Activated naive CD8-positive, alpha-beta T cell treated with anti-CD3 and anti-CD28 coated beads, Interleukin-2, amount 50 U/mL, for 24 hours (primary cell): ENCODE measurements around the gene PGLYRP3.
A peak's percentile ranks its signal among the peaks of the same experiment; 100 is the strongest.
"Not testable (repeated sequence)": the region's sequence is repeated elsewhere in the genome, so short reads cannot be mapped to it uniquely, and the experiment has no call there.

Experiments used
- ATAC-seq: fragments of 150-1000 bp; cut with Tn5 transposase; one replicate; pipeline ENCODE4 v1.10.0; 2021
- DNase-seq: peaks from one replicate; pipeline ENCODE4 v3.0.0; 2021
- H3K27ac Mint-ChIP-seq: one replicate; pipeline ENCODE4 v1.8.0; 2021; ENCODE audit warnings: mild to moderate bottlenecking, mixed read lengths
- H3K27me3 Mint-ChIP-seq: one replicate; pipeline ENCODE4 v1.8.0; 2021; ENCODE audit warnings: mixed read lengths
- H3K36me3 Mint-ChIP-seq: one replicate; pipeline ENCODE4 v1.8.0; 2021; ENCODE audit warnings: low read depth, mixed read lengths
- H3K4me1 Mint-ChIP-seq: one replicate; pipeline ENCODE4 v1.8.0; 2021; ENCODE audit warnings: mixed read lengths
- H3K4me3 Mint-ChIP-seq: one replicate; pipeline ENCODE4 v1.8.0; 2021; ENCODE audit warnings: mild to moderate bottlenecking, moderate library complexity, mixed read lengths
- H3K9me3 Mint-ChIP-seq: one replicate; pipeline ENCODE4 v1.8.0; 2021; ENCODE audit warnings: mixed read lengths

The PGLYRP3 gene

GRCh38 chr1:153353226-153353947 is 40.6 kb upstream of the PGLYRP3 start:
- Mint-ChIP-seq H3K4me3 (no peak overlapping the region), H3K36me3 (no peaks in the 10 kb centered on the region), H3K27me3 (peaks cover 21% of the 10 kb centered on the region), H3K27ac (no peak overlapping the region), H3K4me1 (peaks cover 6% of the 10 kb centered on the region), H3K9me3 (no peaks in the 10 kb centered on the region)
- no peak for ATAC-seq
- no peak for DNase-seq

DNA sequence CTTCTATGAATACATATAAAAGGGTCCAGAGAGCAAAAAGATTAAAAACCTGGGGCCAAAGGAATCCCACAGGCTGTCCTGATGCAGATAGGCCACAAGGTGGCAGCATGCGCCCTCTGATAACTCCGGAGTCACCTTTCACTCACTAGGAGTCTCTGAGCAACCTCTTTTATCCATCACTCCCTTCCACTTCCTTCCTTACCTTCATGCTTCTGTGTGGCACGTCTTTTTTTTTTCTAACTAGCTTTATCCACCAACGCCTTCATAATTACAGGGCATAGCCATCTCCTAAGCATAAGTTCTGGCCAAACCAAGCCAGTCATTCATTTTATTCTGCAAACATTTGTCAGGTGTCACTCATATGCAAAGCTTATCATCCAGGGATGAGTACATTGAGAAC is 39.8 kb upstream of the PGLYRP3 start:
- Mint-ChIP-seq H3K27ac (no peak overlapping the region), H3K9me3 (no peaks in the 10 kb centered on the region), H3K4me3 (no peak overlapping the region), H3K36me3 (no peaks in the 10 kb centered on the region), H3K4me1 (no peaks in the 10 kb centered on the region), H3K27me3 (peaks cover 25% of the 10 kb centered on the region)
- no peak for ATAC-seq
- DNase-seq, result peak; percentile 67

- Mint-ChIP-seq H3K4me3 (no peak overlapping the region), H3K9me3 (no peaks in the 10 kb centered on the region), H3K36me3 (no peaks in the 10 kb centered on the region), H3K27me3 (peaks cover 27% of the 10 kb centered on the region), H3K4me1 (peaks cover 13% of the 10 kb centered on the region), H3K27ac (no peak overlapping the region)
- DNase-seq (no peak), ATAC-seq (no peak)
Observed at GRCh38 chr1:153350321-153350957, 37.7 kb upstream of the PGLYRP3 start.

- Mint-ChIP-seq H3K27me3 (peaks cover 27% of the 10 kb centered on the region), H3K9me3 (no peaks in the 10 kb centered on the region), H3K27ac (no peak overlapping the region), H3K4me1 (peaks cover 20% of the 10 kb centered on the region), H3K36me3 (no peaks in the 10 kb centered on the region), H3K4me3 (no peak overlapping the region)
- DNase-seq (no peak), ATAC-seq (no peak)
Observed at GRCh38 chr1:153349363-153350320, 36.9 kb upstream of the PGLYRP3 start.

- ATAC-seq, result no peak
- Mint-ChIP-seq H3K9me3 (no peaks in the 10 kb centered on the region), H3K36me3 (no peaks in the 10 kb centered on the region), H3K4me3 (no peak within 1 kb of the TSS), H3K4me1 (peaks cover 22% of the 10 kb centered on the region), H3K27ac (no peak within 1 kb of the TSS), H3K27me3 (peaks cover 29% of the 10 kb centered on the region)
- DNase-seq, result no peak
Observed at GRCh38 chr1:153348511-153349362, 36.0 kb upstream of the PGLYRP3 start, which contains the start of gene PGLYRP4. TSS of gene PGLYRP4 (minus strand) at chr1:153348841. CDS start at chr1:153347932, 909 bp downstream.

GRCh38 chr1:153347856-153348255 is 35.1 kb upstream of the PGLYRP3 start:
- Mint-ChIP-seq H3K27ac (no peak overlapping the region), H3K4me3 (no peak overlapping the region), H3K9me3 (no peaks in the 10 kb centered on the region), H3K4me1 (peaks cover 25% of the 10 kb centered on the region), H3K36me3 (no peaks in the 10 kb centered on the region), H3K27me3 (peaks cover 24% of the 10 kb centered on the region)
- DNase-seq (no peak), ATAC-seq (no peak)

- Mint-ChIP-seq H3K27me3 (peaks cover 27% of the 10 kb centered on the region), H3K4me1 (peaks cover 25% of the 10 kb centered on the region)
- ATAC-seq, DNase-seq, H3K27ac Mint-ChIP-seq, H3K9me3 Mint-ChIP-seq, H3K36me3 Mint-ChIP-seq, H3K4me3 Mint-ChIP-seq: not testable (repeated sequence)
Observed at GRCh38 chr1:153347049-153347448, 34.3 kb upstream of the PGLYRP3 start.

GRCh38 chr1:153346077-153346723 is 33.4 kb upstream of the PGLYRP3 start:
- Mint-ChIP-seq H3K4me1 (peaks cover 25% of the 10 kb centered on the region), H3K27ac (no peak overlapping the region), H3K4me3 (no peak overlapping the region), H3K9me3 (no peaks in the 10 kb centered on the region), H3K27me3 (peaks cover 27% of the 10 kb centered on the region), H3K36me3 (no peaks in the 10 kb centered on the region)
- no peak for DNase-seq
- ATAC-seq, result no peak

GRCh38 chr1:153345187-153346076 is 32.7 kb upstream of the PGLYRP3 start:
- peaks cover 25% of the 10 kb centered on the region for H3K4me1 Mint-ChIP-seq
- peaks cover 22% of the 10 kb centered on the region for H3K27me3 Mint-ChIP-seq

DNA sequence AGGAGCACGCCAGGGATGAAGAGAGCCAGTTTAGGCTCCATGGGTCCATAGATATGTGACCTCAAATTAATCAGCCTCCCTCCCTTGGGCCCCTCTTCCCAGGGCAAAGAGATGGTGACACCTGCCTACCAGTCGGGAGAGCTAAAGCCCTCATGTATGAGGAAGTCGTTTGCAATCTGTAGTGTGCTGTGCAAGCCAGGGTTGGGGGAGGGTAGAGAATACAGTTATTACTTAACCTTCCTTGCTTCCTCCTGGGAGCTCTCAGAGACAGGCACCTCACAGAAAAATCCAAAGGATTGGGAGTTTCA is 31.9 kb upstream of the PGLYRP3 start:
- Mint-ChIP-seq H3K4me3 (no peak overlapping the region), H3K27ac (no peak overlapping the region)

More at GRCh38 chr1:153345187-153346076, 32.7 kb upstream of the PGLYRP3 start:
- Mint-ChIP-seq H3K4me3 (no peak overlapping the region), H3K9me3 (no peaks in the 10 kb centered on the region), H3K27ac (no peak overlapping the region), H3K36me3 (no peaks in the 10 kb centered on the region)
- ATAC-seq (peak; percentile 55), DNase-seq (no peak)

DNA sequence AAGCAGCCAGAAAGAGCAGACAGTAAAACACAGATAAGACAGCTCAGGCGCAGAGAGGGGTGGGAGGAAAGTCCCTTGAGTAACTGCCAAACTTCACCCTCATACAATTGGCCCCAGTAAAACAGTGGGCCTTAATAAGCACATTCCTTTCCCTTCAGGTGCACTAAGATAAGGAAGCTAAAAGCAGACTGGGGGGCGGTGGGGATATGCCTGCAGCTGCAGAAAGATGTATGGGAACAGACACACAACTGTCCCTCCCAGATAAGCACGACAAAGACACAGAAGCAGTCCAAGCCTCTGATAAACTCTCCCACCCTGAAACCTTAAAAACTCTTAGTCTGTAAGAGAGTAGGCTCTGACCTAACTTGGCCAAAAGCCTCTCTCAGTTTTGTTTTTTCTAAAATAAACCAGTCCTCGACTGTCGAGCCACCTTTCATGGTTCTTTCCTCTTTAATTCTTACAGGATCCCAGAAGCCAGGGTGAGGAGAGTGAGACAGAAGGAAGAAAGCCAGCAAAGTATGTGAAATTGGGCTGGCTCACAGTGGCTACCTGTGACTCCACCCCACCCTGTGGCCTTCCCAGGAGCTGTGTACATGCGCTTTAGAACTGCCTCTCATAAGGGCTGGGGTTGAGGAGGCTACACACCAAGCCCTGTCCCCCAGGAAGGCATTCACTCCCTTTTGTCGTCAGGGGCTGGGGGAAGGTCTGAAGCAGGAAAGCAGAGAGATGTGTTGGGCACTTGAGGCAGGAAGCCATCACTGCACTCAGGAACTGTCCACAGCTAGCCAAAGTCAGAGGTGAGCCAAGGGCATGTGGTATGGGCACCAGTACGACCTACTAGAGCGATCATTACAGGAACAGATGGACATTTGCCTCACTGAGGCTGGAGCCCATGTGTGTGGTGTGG is 31.3 kb upstream of the PGLYRP3 start:
- DNase-seq, result no peak
- Mint-ChIP-seq H3K27ac (no peak overlapping the region), H3K36me3 (no peaks in the 10 kb centered on the region), H3K9me3 (no peaks in the 10 kb centered on the region), H3K4me1 (peaks cover 35% of the 10 kb centered on the region), H3K4me3 (no peak overlapping the region), H3K27me3 (peaks cover 18% of the 10 kb centered on the region)
- ATAC-seq, result no peak

More for the DNA sequence above, 31.9 kb upstream of the PGLYRP3 start:
- no peak for DNase-seq
- Mint-ChIP-seq H3K4me1 (peaks cover 30% of the 10 kb centered on the region), H3K9me3 (no peaks in the 10 kb centered on the region), H3K27me3 (peaks cover 21% of the 10 kb centered on the region), H3K36me3 (no peaks in the 10 kb centered on the region)
- no peak for ATAC-seq

GRCh38 chr1:153343040-153343681 is 30.4 kb upstream of the PGLYRP3 start:
- no peak for DNase-seq
- Mint-ChIP-seq H3K4me1 (peaks cover 35% of the 10 kb centered on the region), H3K27ac (peak overlapping the region; percentile 17), H3K9me3 (no peaks in the 10 kb centered on the region), H3K4me3 (no peak overlapping the region), H3K27me3 (peaks cover 15% of the 10 kb centered on the region), H3K36me3 (no peaks in the 10 kb centered on the region)
- no peak for ATAC-seq
